Measurements from ENCODE around the gene ADAMTSL3. TPM values are rescaled to one million over a fixed set of nuclear protein-coding genes. Genes with fewer than 3 reads are reported as not detected.

The ADAMTSL3 gene
- total RNA-seq, 2 donors from 2014 or later = 0.79 to 3.4 TPM

GRCh38 chr15:83846847-83847246 lies 192.9 kb downstream of the ADAMTSL3 start:
- Histone ChIP-seq H3K36me3 (ENCODE audit: control insufficient read depth, insufficient read depth, low read length) (no peaks in the 10 kb centered on the region), H3K27me3 (ENCODE audit: control insufficient read depth, insufficient read depth, low read length, poor library complexity, severe bottlenecking) (no peaks in the 10 kb centered on the region), H3K9ac (ENCODE audit: extremely low read depth, low read length, poor library complexity, severe bottlenecking) (no peak overlapping the region), H3K27ac (ENCODE audit: low read depth, low read length) (no peak overlapping the region), H3K4me3 (ENCODE audit: low read length) (no peak overlapping the region), H3K4me1 (ENCODE audit: control insufficient read depth, insufficient read depth, low read length) (no peaks in the 10 kb centered on the region), H3K9me3 (ENCODE audit: control insufficient read depth, low read length) (no peaks in the 10 kb centered on the region)
- Mint-ChIP-seq H3K27ac (no peak overlapping the region), H3K9me3 (no peaks in the 10 kb centered on the region), H3K36me3 (ENCODE audit: low read depth) (no peaks in the 10 kb centered on the region), H3K4me3 (no peak overlapping the region), H3K4me1 (no peaks in the 10 kb centered on the region), H3K27me3 (ENCODE audit: insufficient read depth) (peaks cover 7% of the 10 kb centered on the region)
- 90 to 92% methylated on average over 3 of the region's 3 CpGs for WGBS, 2 experiments (ENCODE audit: insufficient coverage in 1 of 2, insufficient read length in 1 of 2)
- DNase-seq = no peak
- TF ChIP-seq CTCF (conservative IDR thresholded peaks at IDR 0.05) = no peak

GRCh38 chr15:83848315-83849050 lies 194.6 kb downstream of the ADAMTSL3 start:
- H3K9me3 Mint-ChIP-seq = no peaks in the 10 kb centered on the region
- no peaks in the 10 kb centered on the region for H3K4me1 Mint-ChIP-seq
- H3K27me3 Mint-ChIP-seq (ENCODE audit: insufficient read depth) = peaks cover 7% of the 10 kb centered on the region
- 86 to 94% methylated on average over 1 of the region's 2 CpGs for WGBS, 2 experiments (ENCODE audit: insufficient coverage in 1 of 2, insufficient read length in 1 of 2)
- Histone ChIP-seq H3K9ac (ENCODE audit: extremely low read depth, low read length, poor library complexity, severe bottlenecking) (no peak overlapping the region), H3K27me3 (ENCODE audit: control insufficient read depth, insufficient read depth, low read length, poor library complexity, severe bottlenecking) (no peaks in the 10 kb centered on the region), H3K4me1 (ENCODE audit: control insufficient read depth, insufficient read depth, low read length) (no peaks in the 10 kb centered on the region), H3K36me3 (ENCODE audit: control insufficient read depth, insufficient read depth, low read length) (no peaks in the 10 kb centered on the region), H3K4me3 (ENCODE audit: low read length) (no peak overlapping the region), H3K27ac (ENCODE audit: low read depth, low read length) (no peak overlapping the region), H3K9me3 (ENCODE audit: control insufficient read depth, low read length) (no peaks in the 10 kb centered on the region)
- no peak overlapping the region for H3K4me3 Mint-ChIP-seq
- H3K36me3 Mint-ChIP-seq (ENCODE audit: low read depth) = no peaks in the 10 kb centered on the region
- no peak for DNase-seq
- H3K27ac Mint-ChIP-seq = no peak overlapping the region
- no peak for TF ChIP-seq CTCF (conservative IDR thresholded peaks at IDR 0.05)

GRCh38 chr15:83850015-83850414 lies 196.1 kb downstream of the ADAMTSL3 start:
- H3K4me3 ChIP-seq (ENCODE audit: low read length) = no peak overlapping the region
- Mint-ChIP-seq H3K27me3 (ENCODE audit: insufficient read depth) (peaks cover 7% of the 10 kb centered on the region), H3K36me3 (ENCODE audit: low read depth) (no peaks in the 10 kb centered on the region), H3K4me3 (no peak overlapping the region), H3K27ac (no peak overlapping the region), H3K9me3 (no peaks in the 10 kb centered on the region), H3K4me1 (peaks cover 2% of the 10 kb centered on the region)
- H3K9ac ChIP-seq (ENCODE audit: extremely low read depth, low read length, poor library complexity, severe bottlenecking) = no peak overlapping the region
- no peak overlapping the region for H3K27ac ChIP-seq (ENCODE audit: low read depth, low read length)
- H3K4me1 ChIP-seq (ENCODE audit: control insufficient read depth, insufficient read depth, low read length) = no peaks in the 10 kb centered on the region
- H3K36me3 ChIP-seq (ENCODE audit: control insufficient read depth, insufficient read depth, low read length) = no peaks in the 10 kb centered on the region
- no peaks in the 10 kb centered on the region for H3K9me3 ChIP-seq (ENCODE audit: control insufficient read depth, low read length)
- H3K27me3 ChIP-seq (ENCODE audit: control insufficient read depth, insufficient read depth, low read length, poor library complexity, severe bottlenecking) = no peaks in the 10 kb centered on the region
- TF ChIP-seq CTCF (conservative IDR thresholded peaks at IDR 0.05) = no peak
- DNase-seq = no peak
- WGBS, 2 experiments (ENCODE audit: insufficient coverage in 1 of 2, insufficient read length in 1 of 2) = 85 to 97% methylated on average over 4 of the region's 5 CpGs
